ENCODE measurements around the gene FBXW9. TPM values are rescaled to one million over a fixed set of nuclear protein-coding genes. Genes with fewer than 3 reads are reported as not detected.

FBXW9 gene
- total and polyA plus RNA-seq, 2 of the 4 experiments (the other 2 are of a cell fraction) = 9.5 to 14.2 TPM

DNA sequence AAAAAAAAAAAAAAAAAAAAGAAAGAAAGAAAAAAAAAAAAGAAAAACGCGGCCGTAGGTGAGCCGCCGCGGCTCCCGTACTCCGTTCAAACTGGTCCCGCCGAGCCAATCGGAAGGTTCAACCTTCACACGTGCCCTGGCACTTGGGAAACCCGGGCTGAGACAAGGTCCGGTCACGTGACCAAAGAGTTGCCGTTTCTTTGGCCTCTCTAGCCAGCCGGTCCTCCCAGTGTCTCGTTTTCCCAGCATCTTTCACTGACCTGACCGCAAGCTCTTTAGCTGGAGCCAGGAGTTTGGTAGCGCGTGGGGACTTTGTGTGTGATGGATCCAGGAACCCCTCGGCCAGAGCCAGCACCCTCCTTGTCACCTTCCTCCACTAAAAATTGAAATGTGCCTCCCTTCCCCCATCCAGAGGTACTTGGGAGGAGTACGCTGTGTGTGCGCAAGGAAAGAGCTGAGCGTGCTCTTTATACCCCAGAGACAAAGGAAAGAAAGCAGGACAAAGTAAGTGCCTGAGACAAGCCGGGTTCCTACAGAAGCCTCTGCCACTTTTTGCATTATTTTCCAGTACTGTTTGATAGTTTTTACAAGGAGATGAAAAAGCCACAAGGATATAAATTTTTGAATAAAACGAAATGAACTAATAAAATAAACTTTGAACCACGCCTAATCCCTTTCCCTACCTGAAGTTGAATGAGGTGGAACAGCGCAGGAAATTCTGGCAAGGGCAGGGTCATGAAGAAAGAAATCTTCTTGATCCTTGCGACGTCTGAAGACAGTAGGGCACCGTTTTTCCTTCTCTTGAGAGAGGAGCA is 26.3 kb upstream of the FBXW9 start:
- peaks cover 15 to 52% of the 10 kb centered on the region in 2 experiments; a peak in 3 of 4 replicates for H3K79me1 ChIP-seq (ENCODE audit: low read depth in 1 of 2, low read length in 2 of 2)
- dilution Hi-C loops (cut with HindIII; ENCODE audit: low sequenced_read_pairs, unreplicated experiment) (no loop called here), in situ Hi-C loops (cut with MboI; ENCODE audit: low sequenced_read_pairs) (no loop called here), intact Hi-C loops (cut with micrococcal nuclease) (loop anchor here (1.0 kb wide), 2 partner anchors 12 to 74 kb away; partner anchors contain the start of gene TRIR)
- H2BK15ac ChIP-seq (ENCODE audit: low read depth, low read length) = peak overlapping the region; percentile 31; the same call in 1 of the 3 replicates
- H3K4me2 ChIP-seq (ENCODE audit: low read depth, low read length) = peak overlapping the region; percentile 88
- no peak overlapping the region for H2BK20ac ChIP-seq (ENCODE audit: low read depth, low read length)
- peak overlapping the region; percentile 75 for H4K91ac ChIP-seq (ENCODE audit: insufficient read depth, low read depth, low read length)
- H3K27me3 ChIP-seq (ENCODE audit: control insufficient read depth, insufficient read depth, low read length) = no peaks in the 10 kb centered on the region
- peak overlapping the region; percentile 94 for H2AFZ ChIP-seq (replicated peaks; ENCODE audit: low read length, poor library complexity)
- H2BK5ac ChIP-seq (ENCODE audit: low read depth, low read length, poor library complexity, severe bottlenecking) = peak overlapping the region; percentile 95
- peaks cover 10% of the 10 kb centered on the region; the same call in 1 of the 2 replicates for H3K9me1 ChIP-seq (ENCODE audit: insufficient read depth, low read length)
- no peak overlapping the region; the same call in 1 of the 2 replicates for H3K18ac ChIP-seq (ENCODE audit: low read depth, low read length)
- H3K56ac ChIP-seq (ENCODE audit: extremely low read depth, insufficient read depth, low read length) = peak overlapping the region; percentile 91
- H3K9ac ChIP-seq (ENCODE audit: low read depth, low read length) = peak overlapping the region; percentile 69
- no TSS peak for BruUV-seq (replicated peaks)
- peak overlapping the region; percentile 99 for H2AK9ac ChIP-seq (replicated peaks; ENCODE audit: low read depth, low read length, poor library complexity)
- peak overlapping the region; percentile 85 for H3K4ac ChIP-seq (ENCODE audit: low read depth, low read length)
- peak overlapping the region; percentile 95 for H3K23ac ChIP-seq (ENCODE audit: low read depth, low read length)
- no peaks in the 10 kb centered on the region for H3K9me3 ChIP-seq (ENCODE audit: control insufficient read depth, insufficient read depth, low read length)
- H2BK120ac ChIP-seq (ENCODE audit: low read depth, low read length) = peak overlapping the region; percentile 35; the same call in 1 of the 2 replicates
- peak overlapping the region; percentile 83 to 95 for H4K8ac ChIP-seq (ENCODE audit: low read depth in 2 of 2, low read length in 2 of 2)
- peak overlapping the region; percentile 80 for H2AK5ac ChIP-seq (ENCODE audit: low read depth, low read length)
- H4K5ac ChIP-seq (ENCODE audit: low read depth, low read length) = peak overlapping the region; percentile 73
- H3K14ac ChIP-seq (replicated peaks; ENCODE audit: low read depth, low read length) = peak overlapping the region; percentile 79
- ChIA-PET POLR2A (ENCODE audit: unreplicated experiment) (interaction anchor here (0.5 to 0.8 kb wide), 3 partner anchors 11 to 105 kb away, joined by 4 to 8 read pairs (median 8); partner anchors contain the start of gene TRIR), CTCF (interaction anchor here (0.6 to 2.2 kb wide), 4 partner anchors 10 to 1078 kb away, joined by 3 to 8 read pairs (median 5); partner anchors contain the start of gene TRIR)
- WGBS, 2 experiments (ENCODE audit: extremely low coverage in 2 of 2, insufficient read length in 1 of 2) = 0% methylated on average over 10 of the region's 32 CpGs; no CpG with 5 or more reads in 1 of the 2 experiments
- peaks cover 4% of the 10 kb centered on the region for H3K4me1 ChIP-seq (ENCODE audit: control insufficient read depth, insufficient read depth, low read length)
- peak overlapping the region; percentile 85 for H3K27ac ChIP-seq (ENCODE audit: insufficient read depth, low read length)
- DNase-seq = peak; percentile 99
- peak overlapping the region; percentile 91 for H3K4me3 ChIP-seq (ENCODE audit: insufficient read depth, low read depth, low read length)
- ATAC-seq (ENCODE audit: low read depth) = peak; percentile 73
- H4K20me1 ChIP-seq (ENCODE audit: insufficient read depth, low read length) = 0 out of 2 replicates have a peak, but pooled peaks cover 8% of the 10 kb centered on the region
- H3K36me3 ChIP-seq (ENCODE audit: control insufficient read depth, insufficient read depth, low read length) = peaks cover 9% of the 10 kb centered on the region
- no peak for TF ChIP-seq SMC3 (IDR thresholded peaks at IDR 0.05; ENCODE audit: low read depth, low read length)
- no peak for TF ChIP-seq CHD1 (IDR thresholded peaks at IDR 0.05; ENCODE audit: low read depth, low read length)
- TF ChIP-seq, protein P1, sequence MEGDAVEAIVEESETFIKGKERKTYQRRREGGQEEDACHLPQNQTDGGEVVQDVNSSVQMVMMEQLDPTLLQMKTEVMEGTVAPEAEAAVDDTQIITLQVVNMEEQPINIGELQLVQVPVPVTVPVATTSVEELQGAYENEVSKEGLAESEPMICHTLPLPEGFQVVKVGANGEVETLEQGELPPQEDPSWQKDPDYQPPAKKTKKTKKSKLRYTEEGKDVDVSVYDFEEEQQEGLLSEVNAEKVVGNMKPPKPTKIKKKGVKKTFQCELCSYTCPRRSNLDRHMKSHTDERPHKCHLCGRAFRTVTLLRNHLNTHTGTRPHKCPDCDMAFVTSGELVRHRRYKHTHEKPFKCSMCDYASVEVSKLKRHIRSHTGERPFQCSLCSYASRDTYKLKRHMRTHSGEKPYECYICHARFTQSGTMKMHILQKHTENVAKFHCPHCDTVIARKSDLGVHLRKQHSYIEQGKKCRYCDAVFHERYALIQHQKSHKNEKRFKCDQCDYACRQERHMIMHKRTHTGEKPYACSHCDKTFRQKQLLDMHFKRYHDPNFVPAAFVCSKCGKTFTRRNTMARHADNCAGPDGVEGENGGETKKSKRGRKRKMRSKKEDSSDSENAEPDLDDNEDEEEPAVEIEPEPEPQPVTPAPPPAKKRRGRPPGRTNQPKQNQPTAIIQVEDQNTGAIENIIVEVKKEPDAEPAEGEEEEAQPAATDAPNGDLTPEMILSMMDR (conservative IDR thresholded peaks at IDR 0.05; ENCODE audit: low read depth, low read length) = no peak
- no peak for TF ChIP-seq RAD21 (IDR thresholded peaks at IDR 0.05; ENCODE audit: low read length)
- TF ChIP-seq FOS (IDR thresholded peaks at IDR 0.05; ENCODE audit: low read depth, low read length) = peak; percentile 44; the same call in 1 of the 2 replicates
- TF ChIP-seq MAFK (IDR thresholded peaks at IDR 0.05; ENCODE audit: low read depth, low read length) = peak; percentile 75
- TF ChIP-seq, protein P2, sequence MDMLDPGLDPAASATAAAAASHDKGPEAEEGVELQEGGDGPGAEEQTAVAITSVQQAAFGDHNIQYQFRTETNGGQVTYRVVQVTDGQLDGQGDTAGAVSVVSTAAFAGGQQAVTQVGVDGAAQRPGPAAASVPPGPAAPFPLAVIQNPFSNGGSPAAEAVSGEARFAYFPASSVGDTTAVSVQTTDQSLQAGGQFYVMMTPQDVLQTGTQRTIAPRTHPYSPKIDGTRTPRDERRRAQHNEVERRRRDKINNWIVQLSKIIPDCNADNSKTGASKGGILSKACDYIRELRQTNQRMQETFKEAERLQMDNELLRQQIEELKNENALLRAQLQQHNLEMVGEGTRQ (IDR thresholded peaks at IDR 0.05; ENCODE audit: low read depth, low read length) = peak; percentile 99
- TF ChIP-seq, protein P3, sequence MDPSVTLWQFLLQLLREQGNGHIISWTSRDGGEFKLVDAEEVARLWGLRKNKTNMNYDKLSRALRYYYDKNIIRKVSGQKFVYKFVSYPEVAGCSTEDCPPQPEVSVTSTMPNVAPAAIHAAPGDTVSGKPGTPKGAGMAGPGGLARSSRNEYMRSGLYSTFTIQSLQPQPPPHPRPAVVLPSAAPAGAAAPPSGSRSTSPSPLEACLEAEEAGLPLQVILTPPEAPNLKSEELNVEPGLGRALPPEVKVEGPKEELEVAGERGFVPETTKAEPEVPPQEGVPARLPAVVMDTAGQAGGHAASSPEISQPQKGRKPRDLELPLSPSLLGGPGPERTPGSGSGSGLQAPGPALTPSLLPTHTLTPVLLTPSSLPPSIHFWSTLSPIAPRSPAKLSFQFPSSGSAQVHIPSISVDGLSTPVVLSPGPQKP (IDR thresholded peaks at IDR 0.05; ENCODE audit: borderline replicate concordance, low read depth, low read length) = no peak
- TF ChIP-seq MAZ (IDR thresholded peaks at IDR 0.05; ENCODE audit: borderline replicate concordance, low read depth, low read length) = no peak; the same call in 1 of the 2 replicates
- TF ChIP-seq RCOR1 (IDR thresholded peaks at IDR 0.05; ENCODE audit: insufficient replicate concordance, low read length) = no peak
- peak; percentile 87 for TF ChIP-seq CEBPB (IDR thresholded peaks at IDR 0.05; ENCODE audit: low read depth, low read length)
- TF ChIP-seq RFX5 (IDR thresholded peaks at IDR 0.05; ENCODE audit: low read depth, low read length) = no peak
- peak; percentile 56; the same call in 1 of the 2 replicates for TF ChIP-seq POLR2A (IDR thresholded peaks at IDR 0.05; ENCODE audit: low read depth, low read length)

Data from IMR-90 (cell line).